WTC11 (cell line): ENCODE measurements around the gene GIPC3. TPM values are rescaled to one million over a fixed set of nuclear protein-coding genes. Genes with fewer than 3 reads are reported as not detected.

Experiments
- ATAC-seq: fragments of 200-7000 bp; cut with Tn5 transposase; 2 replicates; pipeline ENCODE4 v1.10.0; 2021; ENCODE audit warnings: mild to moderate bottlenecking, moderate library complexity
- CTCF ChIA-PET: fragments of 300-600 bp; sonication (Branson Sonifier 250); formaldehyde crosslinking; loops from one replicate; lab custom pipeline; 2021; ENCODE audit warnings: antibody characterized with exemption; lab: Charles Lee
- POLR2A ChIA-PET: fragments of 350-600 bp; sonication (Branson Sonifier 250); formaldehyde crosslinking; loops from one replicate; lab custom pipeline; 2021; ENCODE audit warnings: antibody characterized with exemption; lab: Charles Lee
- DNase-seq: peaks from one replicate; pipeline ENCODE4 v3.0.0; 2021; ENCODE audit warnings: low spot score
- H3K27ac Mint-ChIP-seq: 2 replicates; pipeline ENCODE4 v1.8.0; 2021; ENCODE audit warnings: mixed read lengths
- H3K27me3 Mint-ChIP-seq: 2 replicates; pipeline ENCODE4 v1.8.0; 2021; ENCODE audit warnings: low read depth, mild to moderate bottlenecking, moderate library complexity, mixed read lengths
- H3K36me3 Mint-ChIP-seq: 2 replicates; pipeline ENCODE4 v1.8.0; 2021; ENCODE audit warnings: mixed read lengths
- H3K4me1 Mint-ChIP-seq: 2 replicates; pipeline ENCODE4 v1.8.0; 2022; ENCODE audit warnings: mixed read lengths
- H3K4me3 Mint-ChIP-seq: 2 replicates; pipeline ENCODE4 v1.8.0; 2021; ENCODE audit warnings: mild to moderate bottlenecking, moderate library complexity, mixed read lengths
- H3K9me3 Mint-ChIP-seq: 2 replicates; pipeline ENCODE4 v1.8.0; 2021; ENCODE audit warnings: mixed read lengths
- ATF2 ChIP-seq: sonication (generic); formaldehyde crosslinking; IDR thresholded peaks from 2 replicates; pipeline ENCODE4 v1.8.1; 2022; ENCODE audit warnings: low read depth, missing genetic modification reagents, borderline replicate concordance
- FOXP1 ChIP-seq: sonication (generic); formaldehyde crosslinking; IDR thresholded peaks from 2 replicates; pipeline ENCODE4 v1.8.0; 2022; ENCODE audit warnings: missing genetic modification reagents, mild to moderate bottlenecking, moderate library complexity, borderline replicate concordance
- NR1H2 ChIP-seq: sonication (generic); formaldehyde crosslinking; IDR thresholded peaks from 2 replicates; pipeline ENCODE4 v1.9.0; 2021; ENCODE audit warnings: mild to moderate bottlenecking, moderate library complexity, missing genetic modification reagents
- STAT6 ChIP-seq: sonication (generic); formaldehyde crosslinking; conservative IDR thresholded peaks from 2 replicates; pipeline ENCODE4 v1.8.1; 2023; ENCODE audit warnings: mild to moderate bottlenecking, low read depth, missing genetic modification reagents, moderate library complexity
- total RNA-seq: library from RNA; stranded (reverse); gene quantifications from 3 replicates; pipeline ENCODE4 v1.2.3, GENCODE V29; 2021
- TF ChIP-seq, protein P1 (sequence below): sonication (generic); formaldehyde crosslinking; IDR thresholded peaks from 2 replicates; pipeline ENCODE4 v1.8.0; 2023; ENCODE audit warnings: missing genetic modification reagents, mild to moderate bottlenecking, borderline replicate concordance
- TF ChIP-seq, protein P2 (sequence below): fragments of 250-450 bp; sonication (Bioruptor Pico); conservative IDR thresholded peaks from 2 replicates; pipeline ENCODE4 v1.9.0; 2021; ENCODE audit warnings: mild to moderate bottlenecking
- TF ChIP-seq, protein P3 (sequence below): sonication (generic); formaldehyde crosslinking; IDR thresholded peaks from 2 replicates; pipeline ENCODE4 v1.8.1; 2023; ENCODE audit warnings: mild to moderate bottlenecking, missing genetic modification reagents, borderline replicate concordance
- TF ChIP-seq, protein P4 (sequence below): sonication (generic); formaldehyde crosslinking; IDR thresholded peaks from 2 replicates; pipeline ENCODE4 v1.8.0; 2022; ENCODE audit warnings: mild to moderate bottlenecking, missing genetic modification reagents
- TF ChIP-seq, protein P5 (sequence below): sonication (generic); formaldehyde crosslinking; IDR thresholded peaks from 2 replicates; pipeline ENCODE4 v1.8.0; 2022; ENCODE audit warnings: missing genetic modification reagents

The GIPC3 gene
- total RNA-seq, 1 experiment from 2014 or later: 1.0 TPM

GRCh38 chr19:3606174-3606689 is 21.0 kb downstream of the GIPC3 start (continued):
- TF ChIP-seq, protein P1, sequence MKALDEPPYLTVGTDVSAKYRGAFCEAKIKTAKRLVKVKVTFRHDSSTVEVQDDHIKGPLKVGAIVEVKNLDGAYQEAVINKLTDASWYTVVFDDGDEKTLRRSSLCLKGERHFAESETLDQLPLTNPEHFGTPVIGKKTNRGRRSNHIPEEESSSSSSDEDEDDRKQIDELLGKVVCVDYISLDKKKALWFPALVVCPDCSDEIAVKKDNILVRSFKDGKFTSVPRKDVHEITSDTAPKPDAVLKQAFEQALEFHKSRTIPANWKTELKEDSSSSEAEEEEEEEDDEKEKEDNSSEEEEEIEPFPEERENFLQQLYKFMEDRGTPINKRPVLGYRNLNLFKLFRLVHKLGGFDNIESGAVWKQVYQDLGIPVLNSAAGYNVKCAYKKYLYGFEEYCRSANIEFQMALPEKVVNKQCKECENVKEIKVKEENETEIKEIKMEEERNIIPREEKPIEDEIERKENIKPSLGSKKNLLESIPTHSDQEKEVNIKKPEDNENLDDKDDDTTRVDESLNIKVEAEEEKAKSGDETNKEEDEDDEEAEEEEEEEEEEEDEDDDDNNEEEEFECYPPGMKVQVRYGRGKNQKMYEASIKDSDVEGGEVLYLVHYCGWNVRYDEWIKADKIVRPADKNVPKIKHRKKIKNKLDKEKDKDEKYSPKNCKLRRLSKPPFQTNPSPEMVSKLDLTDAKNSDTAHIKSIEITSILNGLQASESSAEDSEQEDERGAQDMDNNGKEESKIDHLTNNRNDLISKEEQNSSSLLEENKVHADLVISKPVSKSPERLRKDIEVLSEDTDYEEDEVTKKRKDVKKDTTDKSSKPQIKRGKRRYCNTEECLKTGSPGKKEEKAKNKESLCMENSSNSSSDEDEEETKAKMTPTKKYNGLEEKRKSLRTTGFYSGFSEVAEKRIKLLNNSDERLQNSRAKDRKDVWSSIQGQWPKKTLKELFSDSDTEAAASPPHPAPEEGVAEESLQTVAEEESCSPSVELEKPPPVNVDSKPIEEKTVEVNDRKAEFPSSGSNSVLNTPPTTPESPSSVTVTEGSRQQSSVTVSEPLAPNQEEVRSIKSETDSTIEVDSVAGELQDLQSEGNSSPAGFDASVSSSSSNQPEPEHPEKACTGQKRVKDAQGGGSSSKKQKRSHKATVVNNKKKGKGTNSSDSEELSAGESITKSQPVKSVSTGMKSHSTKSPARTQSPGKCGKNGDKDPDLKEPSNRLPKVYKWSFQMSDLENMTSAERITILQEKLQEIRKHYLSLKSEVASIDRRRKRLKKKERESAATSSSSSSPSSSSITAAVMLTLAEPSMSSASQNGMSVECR (CRISPR knock-in tag): no peak
- TF ChIP-seq ATF2 (CRISPR knock-in tag) (no peak), NR1H2 (CRISPR knock-in tag) (no peak), STAT6 (CRISPR knock-in tag) (no peak)
- TF ChIP-seq, protein P2, sequence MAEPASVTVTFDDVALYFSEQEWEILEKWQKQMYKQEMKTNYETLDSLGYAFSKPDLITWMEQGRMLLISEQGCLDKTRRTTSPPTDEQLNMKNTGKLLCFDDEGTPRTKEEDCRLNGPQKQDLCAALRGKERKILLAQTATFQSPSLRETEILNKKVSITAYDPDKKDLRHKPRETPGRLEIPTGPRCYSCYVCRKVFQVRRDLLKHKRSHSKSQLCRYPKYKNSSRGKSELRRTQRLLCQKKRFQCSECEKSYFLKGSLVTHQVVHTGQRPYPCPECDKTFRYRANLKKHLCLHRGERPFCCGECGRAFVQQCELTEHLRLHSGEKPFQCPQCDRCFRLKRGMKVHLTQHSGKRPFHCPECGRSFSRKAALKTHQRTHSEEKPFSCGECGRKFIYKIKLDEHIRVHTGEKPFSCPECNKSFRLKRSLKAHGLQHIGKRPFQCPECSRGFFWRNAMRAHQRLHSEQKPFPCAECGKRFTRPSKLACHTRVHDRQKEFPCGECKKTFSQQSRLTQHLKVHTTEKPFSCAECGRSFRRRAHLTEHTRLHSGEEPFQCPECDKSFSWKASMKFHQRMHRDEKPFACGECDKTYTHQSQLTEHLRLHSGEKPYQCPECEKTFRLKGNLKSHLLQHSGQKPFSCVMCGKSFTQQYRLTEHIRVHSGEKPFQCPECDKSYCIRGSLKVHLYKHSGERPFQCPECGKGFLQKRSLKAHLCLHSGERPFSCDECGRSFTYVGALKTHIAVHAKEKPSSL (CRISPR knock-in tag): no peak
- TF ChIP-seq, protein P3, sequence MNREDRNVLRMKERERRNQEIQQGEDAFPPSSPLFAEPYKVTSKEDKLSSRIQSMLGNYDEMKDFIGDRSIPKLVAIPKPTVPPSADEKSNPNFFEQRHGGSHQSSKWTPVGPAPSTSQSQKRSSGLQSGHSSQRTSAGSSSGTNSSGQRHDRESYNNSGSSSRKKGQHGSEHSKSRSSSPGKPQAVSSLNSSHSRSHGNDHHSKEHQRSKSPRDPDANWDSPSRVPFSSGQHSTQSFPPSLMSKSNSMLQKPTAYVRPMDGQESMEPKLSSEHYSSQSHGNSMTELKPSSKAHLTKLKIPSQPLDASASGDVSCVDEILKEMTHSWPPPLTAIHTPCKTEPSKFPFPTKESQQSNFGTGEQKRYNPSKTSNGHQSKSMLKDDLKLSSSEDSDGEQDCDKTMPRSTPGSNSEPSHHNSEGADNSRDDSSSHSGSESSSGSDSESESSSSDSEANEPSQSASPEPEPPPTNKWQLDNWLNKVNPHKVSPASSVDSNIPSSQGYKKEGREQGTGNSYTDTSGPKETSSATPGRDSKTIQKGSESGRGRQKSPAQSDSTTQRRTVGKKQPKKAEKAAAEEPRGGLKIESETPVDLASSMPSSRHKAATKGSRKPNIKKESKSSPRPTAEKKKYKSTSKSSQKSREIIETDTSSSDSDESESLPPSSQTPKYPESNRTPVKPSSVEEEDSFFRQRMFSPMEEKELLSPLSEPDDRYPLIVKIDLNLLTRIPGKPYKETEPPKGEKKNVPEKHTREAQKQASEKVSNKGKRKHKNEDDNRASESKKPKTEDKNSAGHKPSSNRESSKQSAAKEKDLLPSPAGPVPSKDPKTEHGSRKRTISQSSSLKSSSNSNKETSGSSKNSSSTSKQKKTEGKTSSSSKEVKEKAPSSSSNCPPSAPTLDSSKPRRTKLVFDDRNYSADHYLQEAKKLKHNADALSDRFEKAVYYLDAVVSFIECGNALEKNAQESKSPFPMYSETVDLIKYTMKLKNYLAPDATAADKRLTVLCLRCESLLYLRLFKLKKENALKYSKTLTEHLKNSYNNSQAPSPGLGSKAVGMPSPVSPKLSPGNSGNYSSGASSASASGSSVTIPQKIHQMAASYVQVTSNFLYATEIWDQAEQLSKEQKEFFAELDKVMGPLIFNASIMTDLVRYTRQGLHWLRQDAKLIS: no peak
- TF ChIP-seq, all 79 proteins: peak for 0

GRCh38 chr19:3606690-3607289 is 21.5 kb downstream of the GIPC3 start, which contains the start of gene TBXA2R:
TBXA2R (minus strand) TSS chr19:3606875; CDS start chr19:3600634, 6,241 bp downstream.
- H3K36me3 Mint-ChIP-seq: no peaks in the 10 kb centered on the region; the same call in 1 of the 2 replicates
- ATAC-seq (peak; percentile 53), DNase-seq (peak; percentile 77)
- ChIA-PET CTCF (interaction anchor here (0.7 to 1.7 kb wide), 3 partner anchors 16 to 30 kb away, joined by 3 to 13 read pairs (median 7); no protein-coding TSS in a partner anchor), POLR2A (interaction anchor here (0.5 kb wide), 1 partner anchor 1144 kb away, joined by 3 read pairs; no protein-coding TSS in a partner anchor)
- no peaks in the 10 kb centered on the region for H3K27me3 Mint-ChIP-seq
- TF ChIP-seq, protein P4, sequence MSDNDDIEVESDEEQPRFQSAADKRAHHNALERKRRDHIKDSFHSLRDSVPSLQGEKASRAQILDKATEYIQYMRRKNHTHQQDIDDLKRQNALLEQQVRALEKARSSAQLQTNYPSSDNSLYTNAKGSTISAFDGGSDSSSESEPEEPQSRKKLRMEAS (CRISPR knock-in tag): peak; percentile 18; the same call in 1 of the 2 replicates
- TF ChIP-seq, protein P5, sequence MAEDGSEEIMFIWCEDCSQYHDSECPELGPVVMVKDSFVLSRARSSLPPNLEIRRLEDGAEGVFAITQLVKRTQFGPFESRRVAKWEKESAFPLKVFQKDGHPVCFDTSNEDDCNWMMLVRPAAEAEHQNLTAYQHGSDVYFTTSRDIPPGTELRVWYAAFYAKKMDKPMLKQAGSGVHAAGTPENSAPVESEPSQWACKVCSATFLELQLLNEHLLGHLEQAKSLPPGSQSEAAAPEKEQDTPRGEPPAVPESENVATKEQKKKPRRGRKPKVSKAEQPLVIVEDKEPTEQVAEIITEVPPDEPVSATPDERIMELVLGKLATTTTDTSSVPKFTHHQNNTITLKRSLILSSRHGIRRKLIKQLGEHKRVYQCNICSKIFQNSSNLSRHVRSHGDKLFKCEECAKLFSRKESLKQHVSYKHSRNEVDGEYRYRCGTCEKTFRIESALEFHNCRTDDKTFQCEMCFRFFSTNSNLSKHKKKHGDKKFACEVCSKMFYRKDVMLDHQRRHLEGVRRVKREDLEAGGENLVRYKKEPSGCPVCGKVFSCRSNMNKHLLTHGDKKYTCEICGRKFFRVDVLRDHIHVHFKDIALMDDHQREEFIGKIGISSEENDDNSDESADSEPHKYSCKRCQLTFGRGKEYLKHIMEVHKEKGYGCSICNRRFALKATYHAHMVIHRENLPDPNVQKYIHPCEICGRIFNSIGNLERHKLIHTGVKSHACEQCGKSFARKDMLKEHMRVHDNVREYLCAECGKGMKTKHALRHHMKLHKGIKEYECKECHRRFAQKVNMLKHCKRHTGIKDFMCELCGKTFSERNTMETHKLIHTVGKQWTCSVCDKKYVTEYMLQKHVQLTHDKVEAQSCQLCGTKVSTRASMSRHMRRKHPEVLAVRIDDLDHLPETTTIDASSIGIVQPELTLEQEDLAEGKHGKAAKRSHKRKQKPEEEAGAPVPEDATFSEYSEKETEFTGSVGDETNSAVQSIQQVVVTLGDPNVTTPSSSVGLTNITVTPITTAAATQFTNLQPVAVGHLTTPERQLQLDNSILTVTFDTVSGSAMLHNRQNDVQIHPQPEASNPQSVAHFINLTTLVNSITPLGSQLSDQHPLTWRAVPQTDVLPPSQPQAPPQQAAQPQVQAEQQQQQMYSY (CRISPR knock-in tag): peak; percentile 26; the same call in 1 of the 2 replicates
- TF ChIP-seq FOXP1: no peak
- no peak within 1 kb of the TSS for H3K27ac Mint-ChIP-seq
- H3K9me3 Mint-ChIP-seq: no peaks in the 10 kb centered on the region
- H3K4me3 Mint-ChIP-seq: peak within 1 kb of the TSS; percentile 68
- peaks cover 11% of the 10 kb centered on the region for H3K4me1 Mint-ChIP-seq
